Measurements from ENCODE around the gene AGMO.

AGMO gene

GRCh38 chr7:15204421-15204820, 357.4 kb downstream of the AGMO start:
- DNase-seq, result no peak

DNA sequence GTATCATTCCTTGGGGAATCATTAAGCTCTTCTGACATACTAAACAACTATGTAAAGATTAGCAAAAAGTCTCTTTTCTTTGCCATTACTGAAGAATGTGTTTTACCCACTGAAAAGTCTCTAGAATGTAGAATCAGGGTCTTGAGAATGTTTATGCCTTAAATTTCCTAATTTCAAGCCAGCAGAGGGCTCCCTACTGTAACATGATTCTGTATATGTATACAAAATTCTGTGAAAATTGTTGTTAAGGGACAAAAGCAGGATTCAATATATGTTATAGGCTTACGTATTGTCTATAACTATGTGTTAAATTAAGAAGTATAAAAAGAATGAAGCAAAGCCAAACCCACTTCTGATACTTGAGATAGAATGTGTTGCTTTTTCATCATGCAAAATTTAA, 362.3 kb downstream of the AGMO start:
- DNase-seq, result no peak

DNA sequence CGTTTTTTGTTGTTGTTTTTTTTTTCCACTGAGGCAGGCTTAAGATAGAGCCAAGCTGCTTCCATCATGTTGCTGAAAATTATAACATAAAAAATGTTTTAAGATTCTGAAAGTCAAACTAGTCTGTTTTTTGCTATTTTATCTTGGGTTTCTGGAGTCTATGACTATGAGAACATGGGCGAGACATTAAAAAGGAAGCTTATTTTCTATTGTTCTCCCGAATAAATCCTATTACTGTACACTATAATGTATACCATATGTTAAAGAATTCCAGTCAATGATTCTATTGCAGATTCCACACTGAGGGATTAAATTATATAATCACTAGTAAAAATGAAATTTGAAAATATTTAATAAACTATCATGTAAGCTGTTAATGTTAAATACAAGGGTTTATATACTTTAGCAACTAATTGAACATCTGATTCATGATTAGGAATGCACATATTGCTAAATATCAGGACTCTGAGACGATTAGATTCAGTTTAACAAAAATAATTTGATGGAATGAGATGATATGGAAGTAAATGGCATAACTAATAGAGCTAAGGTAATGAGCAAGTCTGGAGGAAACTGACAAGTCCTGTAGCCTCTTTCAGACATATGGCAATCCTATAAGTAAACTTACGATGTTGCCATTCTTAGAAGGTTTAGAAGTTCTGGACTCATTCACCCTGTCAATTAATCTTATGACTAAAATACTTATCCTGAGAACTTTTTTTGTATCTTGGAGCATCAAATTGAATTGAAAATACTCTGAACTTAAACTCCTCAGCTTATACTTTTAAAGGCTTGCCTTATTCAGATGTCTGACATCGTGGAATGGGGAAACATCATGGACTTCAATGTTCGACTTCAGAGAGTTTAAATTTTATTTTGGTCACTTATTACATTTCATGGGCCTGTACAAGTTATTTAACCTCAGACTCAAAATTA, 364.5 kb downstream of the AGMO start:
- no peak for DNase-seq

DNA sequence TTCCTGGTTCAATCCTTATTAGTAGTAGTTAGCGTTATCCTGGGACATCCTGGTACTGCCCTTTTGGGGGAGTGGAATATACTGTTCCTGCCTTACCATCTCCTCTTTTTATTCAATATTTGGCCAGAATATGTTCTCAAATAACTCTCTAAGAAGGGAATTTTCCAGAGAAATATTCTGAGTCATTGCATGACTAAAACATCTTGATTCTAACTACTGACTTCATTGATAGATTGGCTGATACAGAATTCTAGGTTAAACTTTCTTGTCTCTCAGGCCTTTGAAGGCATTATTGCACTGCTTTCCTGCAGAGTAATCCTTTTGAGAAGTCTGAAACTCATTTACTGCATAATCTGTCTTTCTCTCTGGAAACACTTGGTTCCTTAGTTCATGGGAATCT, 383.8 kb downstream of the AGMO start:
- DNase-seq, result no peak

DNA sequence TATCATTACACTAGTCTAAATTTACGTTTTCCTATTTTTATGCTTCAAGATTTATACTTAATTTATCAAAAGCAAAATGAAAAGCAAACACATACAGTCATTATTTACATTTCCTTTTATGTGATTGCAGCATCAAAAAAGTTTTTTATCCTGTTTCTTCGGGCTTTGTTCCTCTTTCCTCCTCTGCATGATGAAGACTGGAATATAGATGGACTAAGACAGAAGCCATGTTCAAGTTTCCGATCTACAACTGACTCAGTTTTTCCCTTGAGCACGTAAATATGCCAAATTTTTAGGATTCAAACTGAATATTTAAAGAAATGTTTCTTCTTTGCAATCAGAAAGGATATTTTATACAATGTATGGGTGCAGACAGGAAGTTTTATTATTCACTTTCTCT, 385.7 kb downstream of the AGMO start:
- no peak for DNase-seq

DNA sequence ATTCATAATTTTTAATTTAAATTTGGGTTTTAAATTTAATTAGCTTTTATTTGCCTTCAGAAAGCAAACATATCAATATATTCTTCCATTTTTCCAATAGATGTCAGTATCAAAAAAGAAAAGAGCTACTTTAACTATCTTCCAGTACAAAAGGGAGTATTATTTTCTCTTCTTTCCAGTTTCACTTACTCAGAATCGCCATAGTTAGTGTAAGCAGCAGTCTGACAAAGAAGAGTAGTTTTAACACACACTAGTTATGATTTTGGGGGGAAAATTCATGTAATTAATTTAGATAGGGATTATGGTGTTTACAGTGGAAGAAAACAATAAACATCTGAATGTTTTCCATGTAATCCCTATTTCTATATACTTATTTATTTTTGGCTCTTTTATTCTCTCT, 386.7 kb downstream of the AGMO start:
- no peak for DNase-seq

DNA sequence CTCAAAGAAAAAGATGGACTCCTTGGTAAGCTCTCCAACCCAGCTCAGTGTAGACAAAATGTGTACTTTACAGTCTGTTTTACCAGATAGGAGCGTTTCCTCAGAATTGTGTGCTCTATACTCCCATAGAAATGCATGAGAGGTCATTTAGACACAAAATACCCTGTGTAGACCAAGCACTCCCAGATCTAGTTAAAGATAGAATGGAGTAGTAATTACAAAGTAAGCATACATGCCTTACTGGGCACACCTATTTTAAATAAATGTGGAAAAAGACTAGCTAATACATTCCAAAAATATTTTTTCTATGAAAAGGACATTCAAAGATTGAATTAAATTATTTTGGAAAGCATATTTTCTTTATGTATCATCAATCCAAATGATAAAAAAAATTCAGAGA, 387.3 kb downstream of the AGMO start:
- DNase-seq, result no peak

DNA sequence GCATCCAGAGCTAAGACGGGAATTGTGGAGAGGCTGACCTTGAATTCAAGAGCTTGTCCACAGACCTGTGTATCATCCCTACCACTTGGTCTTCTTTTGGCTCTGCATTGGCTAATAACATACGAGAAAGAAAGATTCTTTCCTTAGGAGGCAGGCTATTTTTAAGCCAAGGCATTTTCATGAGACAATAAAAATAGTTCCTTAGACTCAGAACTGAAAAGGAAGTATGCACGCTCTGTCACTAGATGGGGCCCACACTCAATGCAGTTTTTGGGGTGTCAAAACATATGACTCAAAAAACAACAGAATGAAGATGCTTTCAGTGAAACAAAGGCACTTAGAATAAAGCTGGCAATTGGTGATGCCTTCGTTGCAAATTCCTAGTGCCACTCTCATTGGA, 393.3 kb downstream of the AGMO start:
- DNase-seq, result no peak

- no peak for DNase-seq
Measured at GRCh38 chr7:15167912-15168311, 393.9 kb downstream of the AGMO start.

DNA sequence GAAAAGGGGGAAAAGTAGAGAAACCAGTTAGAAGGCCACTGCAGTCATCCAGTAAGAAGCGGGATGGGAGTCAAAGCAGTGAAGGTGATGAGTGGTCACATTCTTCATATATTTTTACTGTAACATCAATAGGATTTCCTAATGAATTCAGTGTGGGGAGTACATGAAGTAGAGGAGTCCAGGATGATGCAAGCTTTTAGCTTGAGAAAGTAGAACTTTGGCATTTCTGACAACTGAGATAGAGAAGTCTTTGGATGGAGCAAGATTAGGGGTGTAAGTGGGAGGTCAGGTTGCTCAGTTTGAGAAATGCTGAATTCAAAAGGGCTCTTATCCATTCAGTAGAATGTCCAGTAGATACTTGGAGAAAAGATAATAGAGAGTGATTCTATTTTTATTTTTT, 395.2 kb downstream of the AGMO start:
- no peak for DNase-seq

DNA sequence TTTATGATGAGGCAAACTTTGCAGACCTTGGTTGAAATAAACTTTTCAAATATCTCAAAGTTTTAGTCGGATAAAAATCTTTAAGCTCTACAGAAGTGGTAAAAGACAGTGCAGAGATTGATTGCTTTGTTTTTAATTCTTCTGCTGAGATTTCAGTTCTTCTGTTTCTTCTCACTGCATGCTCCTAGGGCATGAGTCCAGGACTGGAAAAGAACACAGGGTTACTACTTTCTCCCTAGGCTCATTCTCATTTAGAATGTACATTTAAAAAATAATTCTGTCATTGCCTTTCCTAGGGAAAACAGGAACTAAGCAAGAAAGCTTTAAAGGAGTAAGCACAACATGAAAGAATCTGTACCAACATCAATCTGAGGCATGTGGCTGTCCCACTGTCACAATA, 402.6 kb downstream of the AGMO start:
- no peak for DNase-seq

DNA sequence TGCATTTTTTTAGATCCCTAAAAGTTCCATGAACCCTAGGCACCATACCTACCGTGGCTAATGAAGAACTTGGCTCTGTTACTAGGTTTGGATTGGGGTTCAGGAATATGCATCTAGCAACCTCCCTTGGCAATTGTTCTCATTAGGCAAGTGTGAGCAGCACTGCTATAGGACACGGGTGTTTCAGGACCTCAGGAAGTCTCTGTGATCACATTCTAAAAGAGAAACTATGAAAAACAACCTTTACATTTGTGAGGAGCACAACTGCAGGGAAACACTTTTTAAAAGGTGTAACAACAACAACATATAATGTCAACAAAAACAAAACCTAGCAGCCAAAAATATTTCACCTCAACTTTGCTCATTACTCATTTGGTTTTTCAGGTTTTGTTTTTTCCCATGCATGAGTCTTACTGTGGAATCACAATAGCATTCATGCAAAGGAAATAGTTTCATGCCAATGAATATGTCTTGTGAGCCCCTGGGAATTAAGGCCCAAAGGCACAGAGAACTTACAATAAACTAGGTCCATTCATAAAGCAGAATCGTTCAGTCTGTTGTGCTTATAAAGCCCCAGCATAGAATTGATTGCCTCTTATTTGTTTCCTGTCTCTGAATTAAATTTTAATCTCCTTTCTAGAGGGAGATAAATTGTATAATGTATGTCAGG, 403.5 kb downstream of the AGMO start:
- no peak for DNase-seq

Data from activated CD4-positive, alpha-beta T cell treated with anti-CD3 and anti-CD28 coated beads for 1 hour (primary cell).